HG03432 (cell line): Measurements from ENCODE around the gene HLA-B.
"Not testable (repeated sequence)": the region's sequence is repeated elsewhere in the genome, so short reads cannot be mapped to it uniquely, and the experiment has no call there.

Experiments
- ATAC-seq: cut with Tn5 transposase; IDR thresholded peaks from one replicate; pipeline ENCODE4 v1.9.1; 2021; ENCODE audit warnings: mild to moderate bottlenecking, moderate library complexity; ENCODE audit not compliant: unreplicated experiment

The HLA-B gene

DNA sequence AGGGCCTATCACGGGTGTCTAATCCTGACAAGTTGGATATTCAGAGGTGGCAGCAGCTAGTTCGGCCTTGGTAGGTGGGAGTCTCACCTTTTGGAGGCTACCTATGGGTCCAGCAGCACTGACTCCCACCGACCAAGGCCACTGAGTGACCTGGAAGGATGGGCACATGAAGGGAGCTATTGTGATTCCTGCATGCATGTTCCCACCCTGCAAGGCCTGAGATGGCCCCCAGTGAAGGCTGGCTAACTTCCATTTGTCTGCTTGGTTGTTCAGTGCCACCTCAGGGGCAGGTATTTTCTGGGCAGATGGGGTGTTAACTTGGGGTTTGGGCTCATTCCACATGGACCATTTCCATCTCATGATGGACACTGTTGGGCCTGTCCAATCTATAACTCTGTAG lies 28.1 kb upstream of the HLA-B start:
- ATAC-seq = no peak

DNA sequence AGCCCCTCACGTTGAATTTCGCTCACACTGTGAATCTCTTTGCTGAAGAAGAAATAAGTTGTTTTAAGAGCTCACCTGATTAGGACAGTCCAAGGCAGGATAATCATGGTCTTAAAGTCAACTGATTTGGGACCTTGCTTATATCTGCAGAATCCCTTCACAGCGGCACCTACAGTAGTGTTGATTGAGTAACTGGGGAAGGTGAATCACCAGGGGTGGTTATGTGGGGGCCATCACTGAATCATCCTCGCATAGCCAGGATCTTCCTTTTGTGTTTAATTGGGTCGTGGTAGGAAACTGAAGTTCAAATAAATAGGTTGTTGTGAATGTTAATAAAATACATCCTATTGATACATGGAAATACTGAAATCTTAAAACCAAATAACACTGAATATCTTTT lies 26.2 kb upstream of the HLA-B start:
- ATAC-seq = no peak

- no peak for ATAC-seq
Observed at GRCh38 chr6:31381666-31382065, 24.7 kb upstream of the HLA-B start.

DNA sequence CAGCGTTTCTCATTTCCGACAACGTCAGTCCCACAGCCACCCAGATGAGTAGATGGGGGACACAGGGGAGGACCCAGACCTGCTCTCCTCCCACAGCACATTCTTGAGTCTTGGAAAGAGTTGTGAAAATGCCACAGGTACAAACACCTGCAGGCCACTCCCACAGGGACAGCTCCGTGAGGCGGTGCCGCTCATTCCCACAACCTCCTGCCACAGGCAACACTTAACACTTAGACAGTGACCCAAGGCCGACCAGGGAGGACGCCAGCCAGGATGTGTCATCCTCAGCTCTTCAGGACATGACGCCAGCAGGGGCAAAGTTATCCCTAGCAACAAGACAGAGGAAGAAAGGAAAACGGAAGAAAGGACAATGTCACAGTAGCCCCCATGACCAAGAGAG lies 22.9 kb upstream of the HLA-B start:
- no peak for ATAC-seq

DNA sequence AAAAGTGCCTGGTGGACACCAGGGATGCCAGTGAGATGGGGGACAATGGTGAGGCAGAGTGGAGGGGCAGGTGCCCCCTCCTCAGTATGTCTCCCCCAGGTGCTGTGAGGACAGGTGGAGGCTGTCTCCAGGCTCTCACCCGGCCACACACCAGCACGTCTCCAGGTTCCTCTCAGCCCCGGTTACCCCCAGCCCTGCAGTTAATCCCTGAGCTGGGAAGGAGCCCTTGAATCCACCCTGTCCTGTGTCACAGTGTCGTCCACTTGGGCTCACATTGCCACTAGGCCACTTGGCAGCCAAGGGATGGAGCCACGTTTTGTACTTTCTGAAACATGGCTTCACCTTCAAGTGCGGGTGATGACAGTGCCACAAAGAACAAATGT lies 21.7 kb upstream of the HLA-B start:
- no peak for ATAC-seq

DNA sequence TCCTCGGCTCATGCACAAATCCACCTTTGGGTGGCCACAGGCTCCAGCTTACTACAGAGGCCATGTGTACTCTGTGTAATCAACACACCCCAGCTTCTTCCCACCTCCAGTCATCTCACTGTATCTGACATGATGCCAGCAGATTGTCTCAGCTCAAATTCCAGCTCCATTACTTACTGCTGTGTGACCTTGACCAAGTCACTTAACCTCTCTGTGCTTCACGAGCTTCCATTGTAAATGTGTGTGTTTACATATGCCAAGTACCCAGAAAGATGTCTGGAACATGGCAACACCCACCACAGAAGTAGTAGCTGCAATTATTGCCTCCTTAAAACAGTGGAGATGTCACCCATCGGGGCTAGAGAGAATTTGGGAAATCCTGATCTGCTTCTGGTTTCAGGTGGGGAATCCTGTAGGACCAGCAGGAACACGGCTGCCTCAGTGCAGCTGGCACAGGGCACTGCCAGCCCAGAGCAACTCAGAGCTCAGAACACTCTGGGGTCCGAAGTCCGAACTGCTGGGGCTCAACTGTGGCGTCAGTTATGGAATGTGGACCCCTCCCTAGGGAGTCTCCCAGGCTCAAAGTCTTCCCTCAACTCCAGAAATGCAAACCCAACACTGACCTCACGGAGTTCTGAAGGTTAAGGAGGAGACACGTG lies 21.2 kb upstream of the HLA-B start:
- no peak for ATAC-seq

DNA sequence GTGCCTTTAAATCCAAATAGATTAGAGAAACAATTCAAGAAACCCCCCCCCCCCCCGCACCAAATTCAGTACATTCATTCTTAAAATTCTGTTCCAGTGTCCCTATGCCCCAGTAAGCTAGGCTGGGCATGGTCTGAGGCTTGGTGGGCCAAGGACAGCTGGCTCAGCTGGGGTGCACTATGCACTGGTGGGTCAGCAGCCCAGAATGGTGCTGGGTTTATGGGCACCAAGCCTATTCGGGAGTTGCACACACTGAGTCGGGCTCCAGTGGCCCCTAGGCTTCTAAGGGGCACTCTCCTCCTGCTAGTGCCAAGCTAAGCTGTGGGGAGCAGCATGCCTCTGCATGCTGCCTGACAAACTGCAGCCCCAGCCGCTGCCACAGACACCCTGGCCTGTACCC lies 20.1 kb upstream of the HLA-B start:
- no peak for ATAC-seq

DNA sequence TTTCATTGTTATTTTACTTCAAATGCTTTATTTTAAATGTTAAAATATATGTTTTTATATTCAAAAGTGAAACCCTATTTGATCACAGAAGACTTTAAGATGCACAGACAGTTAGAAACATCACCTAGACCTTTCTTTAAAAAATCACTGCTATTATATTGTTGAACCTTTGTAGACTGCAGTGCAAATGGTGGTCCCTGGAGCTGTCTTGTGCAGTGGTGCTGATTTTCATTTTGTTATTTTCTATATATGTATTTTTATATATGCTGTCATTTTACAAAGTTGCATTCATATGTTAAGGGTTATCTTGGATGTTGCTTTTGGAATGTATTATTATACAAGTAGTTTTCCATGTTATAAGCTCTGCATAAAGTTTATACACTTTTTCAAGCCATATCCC lies 18.7 kb upstream of the HLA-B start:
- no peak for ATAC-seq

DNA sequence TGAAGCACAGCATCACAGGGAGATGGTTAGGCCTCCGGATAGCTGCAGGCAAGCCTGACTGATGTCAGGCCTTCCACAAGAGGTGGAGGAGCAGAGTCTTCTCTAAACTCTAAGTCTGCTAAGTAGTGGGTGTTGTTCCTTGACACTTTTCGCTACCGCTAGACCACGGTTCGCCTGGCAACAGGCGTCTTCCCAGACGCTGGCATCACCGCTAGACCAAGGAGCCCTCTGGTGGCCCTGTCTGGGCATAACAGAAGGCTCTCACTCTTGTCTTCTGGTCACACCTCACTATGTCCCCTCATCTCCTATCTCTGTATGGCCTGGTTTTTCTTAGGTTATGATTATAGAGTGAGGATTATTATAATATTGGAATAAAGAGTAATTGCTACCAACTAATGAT lies 17.1 kb upstream of the HLA-B start:
- not testable (repeated sequence) for ATAC-seq

DNA sequence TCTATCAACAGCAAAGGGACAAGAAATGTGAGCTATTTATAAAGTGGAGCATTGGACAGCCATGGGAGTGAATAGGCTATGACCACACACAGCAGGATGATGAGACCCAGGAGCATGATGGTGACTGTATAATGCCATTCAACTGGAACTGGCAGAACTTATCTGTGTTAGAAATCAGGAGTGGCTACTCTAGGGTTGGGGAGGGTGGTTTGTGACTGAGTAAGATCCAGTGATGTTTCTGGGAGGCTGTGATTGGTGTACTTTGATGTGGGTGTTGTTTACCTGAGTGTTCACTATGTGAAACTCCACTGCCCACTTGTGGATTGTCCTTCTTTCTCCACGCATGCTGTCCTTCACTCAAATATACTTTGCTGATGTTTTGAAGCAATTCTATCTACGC lies 11.5 kb upstream of the HLA-B start:
- no peak for ATAC-seq

DNA sequence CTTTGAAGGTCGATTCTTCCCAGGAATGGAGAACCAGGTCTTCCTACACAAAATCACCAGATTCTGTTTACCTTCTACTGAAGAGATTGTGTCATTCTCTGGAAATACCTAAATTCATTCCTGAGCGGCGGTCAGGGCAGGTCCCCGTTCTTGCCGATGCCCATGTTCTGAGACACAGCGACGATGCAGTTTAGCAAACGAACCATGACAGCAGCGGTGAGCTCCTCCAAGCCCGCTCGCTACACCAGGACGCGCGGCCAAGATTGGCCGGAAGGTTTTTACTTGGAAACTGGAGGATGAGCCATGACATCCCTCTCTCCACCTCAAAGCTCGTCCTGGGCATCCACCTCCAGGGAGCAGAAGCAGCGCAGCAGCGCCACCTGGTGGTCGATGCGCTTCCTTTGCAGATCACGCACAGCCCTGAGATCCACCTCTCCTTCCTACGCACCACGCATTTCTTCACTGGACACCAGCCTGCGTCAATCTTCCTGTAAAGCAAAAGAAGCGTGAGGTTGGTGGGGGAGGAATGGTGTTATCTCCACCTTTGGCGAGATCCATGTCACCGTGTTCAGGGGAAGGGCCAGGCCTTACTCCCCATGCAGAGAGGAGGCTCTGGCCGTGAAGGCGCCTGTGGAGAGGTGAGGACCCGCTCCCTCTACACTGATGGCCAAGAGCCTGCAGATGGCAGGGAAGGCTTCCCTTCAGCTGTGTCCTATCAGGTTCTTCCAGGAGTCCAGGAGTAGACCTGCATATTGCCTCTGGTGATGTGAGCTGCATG lies 9.9 kb upstream of the HLA-B start:
- peak; percentile 62 for ATAC-seq

- ATAC-seq = no peak
Observed at GRCh38 chr6:31365864-31366263, 8.9 kb upstream of the HLA-B start.

- ATAC-seq = no peak
Observed at GRCh38 chr6:31363811-31364210, 6.8 kb upstream of the HLA-B start.

- ATAC-seq = no peak
Observed at GRCh38 chr6:31362751-31363150, 5.8 kb upstream of the HLA-B start.

GRCh38 chr6:31359581-31359980 lies 2.6 kb upstream of the HLA-B start:
- no peak for ATAC-seq

- ATAC-seq = no peak
Observed at GRCh38 chr6:31358302-31358701, 1.3 kb upstream of the HLA-B start.

DNA sequence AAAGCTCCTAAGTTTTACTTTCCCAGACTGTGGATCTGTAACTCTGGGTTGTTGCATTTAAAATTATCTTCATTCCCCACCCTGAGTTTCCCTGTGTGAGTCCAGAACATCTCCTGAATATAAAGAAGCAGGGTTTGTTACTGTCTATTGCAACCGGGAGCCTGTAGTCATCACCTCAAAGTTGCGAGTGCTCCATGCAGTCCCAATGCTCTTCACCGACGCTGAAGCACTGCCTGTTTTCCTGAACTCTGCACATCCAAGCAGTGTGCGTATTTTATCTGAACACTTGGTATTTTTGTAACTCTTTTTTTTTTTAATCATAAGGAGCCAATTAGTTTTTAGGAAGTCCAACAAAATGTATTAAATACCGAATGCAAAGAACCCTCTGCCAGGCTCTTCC lies 907 bp upstream of the HLA-B start:
- ATAC-seq = no peak

DNA sequence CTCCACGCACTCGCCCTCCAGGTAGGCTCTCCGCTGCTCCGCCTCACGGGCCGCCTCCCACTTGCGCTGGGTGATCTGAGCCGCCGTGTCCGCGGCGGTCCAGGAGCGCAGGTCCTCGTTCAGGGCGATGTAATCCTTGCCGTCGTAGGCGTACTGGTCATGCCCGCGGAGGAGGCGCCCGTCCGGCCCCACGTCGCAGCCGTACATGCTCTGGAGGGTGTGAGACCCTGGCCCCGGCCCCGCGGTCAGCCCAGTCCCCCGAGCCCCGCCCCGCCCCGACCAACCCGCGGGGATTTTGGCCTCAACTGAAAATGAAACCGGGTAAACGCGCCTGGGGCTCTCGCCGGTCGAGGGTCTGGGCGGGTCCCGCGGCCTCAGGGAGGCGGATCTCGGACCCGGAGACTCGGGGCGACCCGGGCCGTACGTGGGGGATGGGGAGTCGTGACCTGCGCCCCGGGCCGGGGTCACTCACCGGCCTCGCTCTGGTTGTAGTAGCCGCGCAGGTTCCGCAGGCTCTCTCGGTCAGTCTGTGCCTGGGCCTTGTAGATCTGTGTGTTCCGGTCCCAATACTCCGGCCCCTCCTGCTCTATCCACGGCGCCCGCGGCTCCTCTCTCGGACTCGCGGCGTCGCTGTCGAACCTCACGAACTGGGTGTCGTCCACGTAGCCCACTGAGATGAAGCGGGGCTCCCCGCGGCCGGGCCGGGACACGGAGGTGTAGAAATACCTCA lies 598 bp downstream of the HLA-B start:
- ATAC-seq = peak; percentile 15

- ATAC-seq = no peak
Observed at GRCh38 chr6:31355583-31355948, 1.4 kb downstream of the HLA-B start.

DNA sequence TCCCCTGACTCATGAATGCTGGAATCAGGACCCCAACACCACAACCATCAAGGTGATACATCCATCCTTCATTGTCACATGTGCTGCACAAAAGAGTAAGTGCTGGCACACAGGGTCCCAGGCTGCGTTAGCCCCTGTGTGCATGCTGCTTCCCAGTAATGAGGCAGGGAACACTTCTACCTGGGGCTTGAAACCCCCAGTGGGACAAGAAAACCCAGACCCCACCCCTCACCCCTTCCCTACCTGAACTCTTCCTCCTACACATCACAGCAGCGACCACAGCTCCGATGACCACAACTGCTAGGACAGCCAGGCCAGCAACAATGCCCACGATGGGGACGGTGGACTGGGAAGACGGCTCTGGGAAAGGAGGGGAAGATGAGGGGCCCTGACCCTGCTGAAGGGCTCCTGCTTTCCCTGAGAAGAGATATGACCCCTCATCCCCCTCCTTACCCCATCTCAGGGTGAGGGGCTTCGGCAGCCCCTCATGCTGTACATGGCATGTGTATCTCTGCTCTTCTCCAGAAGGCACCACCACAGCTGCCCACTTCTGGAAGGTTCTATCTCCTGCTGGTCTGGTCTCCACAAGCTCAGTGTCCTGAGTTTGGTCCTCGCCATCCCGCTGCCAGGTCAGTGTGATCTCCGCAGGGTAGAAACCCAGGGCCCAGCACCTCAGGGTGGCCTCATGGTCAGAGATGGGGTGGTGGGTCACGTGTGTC lies 2.0 kb downstream of the HLA-B start:
- ATAC-seq = no peak

- no peak for ATAC-seq
Observed at GRCh38 chr6:31354158-31354863, 2.7 kb downstream of the HLA-B start.
